Liver (tissue), 9 donors: ENCODE measurements around the gene RANBP17. TPM values are rescaled to one million over a fixed set of nuclear protein-coding genes. Genes with fewer than 3 reads are reported as not detected.

Experiments
- DNase-seq: peaks from one replicate; pipeline ENCODE4 v3.0.0-alpha.2; 2017; ENCODE audit warnings: low spot score
- H3K27ac ChIP-seq, 2 donors: one replicate each; pipeline ENCODE4 v1.7.0; 2013; ENCODE audit warnings: inconsistent platforms in 2 of 2, low read length in 2 of 2, control low read depth in 1 of 2, low read depth in 1 of 2, mild to moderate bottlenecking in 1 of 2
- H3K27me3 ChIP-seq, 4 donors: one replicate each; pipeline versions ENCODE4 v1.6.1 to v1.7.0; 2013; ENCODE audit warnings: low read length in 3 of 4, inconsistent platforms in 1 of 4, mild to moderate bottlenecking in 1 of 4, moderate library complexity in 1 of 4; ENCODE audit not compliant: control insufficient read depth in 4 of 4, insufficient read depth in 4 of 4
- H3K36me3 ChIP-seq, 4 donors: one replicate each; pipeline versions ENCODE4 v1.6.1 to v1.7.0; 2013; ENCODE audit warnings: low read length in 3 of 4, mild to moderate bottlenecking in 3 of 4, low read depth in 1 of 4, moderate library complexity in 1 of 4; ENCODE audit not compliant: control insufficient read depth in 4 of 4, insufficient read depth in 3 of 4
- H3K4me1 ChIP-seq, 4 donors: one replicate each; pipeline versions ENCODE4 v1.6.1 to v1.7.0; 2013; ENCODE audit warnings: low read length in 3 of 4, mild to moderate bottlenecking in 3 of 4, moderate library complexity in 1 of 4; ENCODE audit not compliant: control insufficient read depth in 4 of 4, insufficient read depth in 4 of 4
- H3K4me3 ChIP-seq, 3 donors: one replicate each; pipeline versions ENCODE4 v1.6.1 to v1.7.0; 2013; ENCODE audit warnings: low read length in 3 of 3, control low read depth in 1 of 3, low read depth in 1 of 3, mild to moderate bottlenecking in 1 of 3
- H3K9ac ChIP-seq, 2 donors: one replicate each; pipeline ENCODE4 v1.7.0; 2013; ENCODE audit warnings: low read length in 2 of 2, mild to moderate bottlenecking in 2 of 2, moderate library complexity in 2 of 2, control low read depth in 1 of 2, low read depth in 1 of 2
- H3K9me3 ChIP-seq, 4 donors: one replicate each; pipeline versions ENCODE4 v1.6.1 to v1.7.0; 2013; ENCODE audit warnings: low read length in 3 of 4; ENCODE audit not compliant: control insufficient read depth in 4 of 4
- ATF3 ChIP-seq: IDR thresholded peaks from 2 replicates; pipeline ENCODE4 v1.6.1; 2016; ENCODE audit warnings: antibody characterized with exemption
- EGR1 ChIP-seq, 2 donors: IDR thresholded peaks; 2 replicates each; pipeline ENCODE4 v1.6.1; 2016 to 2018; ENCODE audit warnings: antibody characterized with exemption in 2 of 2, low read depth in 2 of 2
- FOXA1 ChIP-seq: IDR thresholded peaks from 2 replicates; pipeline ENCODE4 v1.6.1; 2016; ENCODE audit warnings: antibody characterized with exemption
- FOXA2 ChIP-seq: IDR thresholded peaks from 2 replicates; pipeline ENCODE4 v1.6.1; 2016; ENCODE audit warnings: antibody characterized with exemption
- GABPA ChIP-seq, 2 donors: IDR thresholded peaks in 1 of 2; conservative IDR thresholded peaks in 1 of 2; 2 replicates each; pipeline ENCODE4 v1.6.1; 2016; ENCODE audit warnings: antibody characterized with exemption in 2 of 2, mild to moderate bottlenecking in 1 of 2, moderate library complexity in 1 of 2
- HNF4A ChIP-seq, 2 donors: conservative IDR thresholded peaks; 2 replicates each; pipeline ENCODE4 v1.6.1; 2016; ENCODE audit warnings: antibody characterized with exemption in 2 of 2, mild to moderate bottlenecking in 2 of 2
- HNF4G ChIP-seq: IDR thresholded peaks from 2 replicates; pipeline ENCODE4 v1.6.1; 2016; ENCODE audit warnings: antibody characterized with exemption
- JUND ChIP-seq, 2 donors: IDR thresholded peaks; 2 replicates each; pipeline ENCODE4 v1.6.1; 2016; ENCODE audit warnings: antibody characterized with exemption in 2 of 2
- MAX ChIP-seq: IDR thresholded peaks from 2 replicates; pipeline ENCODE4 v1.6.1; 2016; ENCODE audit warnings: antibody characterized with exemption
- RAD21 ChIP-seq, 2 donors: IDR thresholded peaks; 2 replicates each; pipeline ENCODE4 v1.6.1; 2016; ENCODE audit warnings: antibody characterized with exemption in 2 of 2, mild to moderate bottlenecking in 2 of 2
- RXRA ChIP-seq, 2 donors: IDR thresholded peaks; 2 replicates each; pipeline ENCODE4 v1.6.1; 2017 to 2018; ENCODE audit warnings: antibody characterized with exemption in 2 of 2, mild to moderate bottlenecking in 1 of 2
- SP1 ChIP-seq: IDR thresholded peaks from 2 replicates; pipeline ENCODE4 v1.6.1; 2018; ENCODE audit warnings: antibody characterized with exemption, mild to moderate bottlenecking
- TAF1 ChIP-seq: conservative IDR thresholded peaks from 2 replicates; pipeline ENCODE4 v1.6.1; 2016; ENCODE audit warnings: antibody characterized with exemption, mild to moderate bottlenecking
- YY1 ChIP-seq: IDR thresholded peaks from 2 replicates; pipeline ENCODE4 v1.6.1; 2016; ENCODE audit warnings: antibody characterized with exemption, mild to moderate bottlenecking
- ZBTB33 ChIP-seq: IDR thresholded peaks from 2 replicates; pipeline ENCODE4 v1.6.1; 2016; ENCODE audit warnings: antibody characterized with exemption
- whole genome bisulfite sequencing: extraction: QIAGEN DNeasy Blood & Tissue Kit; methylation state at CpG from one replicate; pipeline ENCODE4 v1.1.7; 2013; 5-methylcytosine and 5-hydroxymethylcytosine counted together
- polyA plus RNA-seq, 2 donors: library from polyadenylated mRNA; stranded (reverse) in 1 of 2; unstranded in 1 of 2; fragments of 200-250 nt in 1 of 2; fragments of >200 nt in 1 of 2; fragmentation: Nextera tagmentation in 1 of 2; extraction: Ambion mirVana in 1 of 2; gene quantifications; one replicate each; pipeline versions ENCODE4 v1.2.1 to v1.2.3, GENCODE V29; 2013 to 2015
- total RNA-seq, 2 donors: library from RNA; depleted of rRNA; stranded (reverse); fragments of >200 nt; gene quantifications; one replicate each; pipeline ENCODE4 v1.2.3, GENCODE V29; 2014
- TF ChIP-seq, protein P1 (sequence below): IDR thresholded peaks from 2 replicates; pipeline ENCODE4 v1.6.1; 2016; ENCODE audit warnings: antibody characterized with exemption, mild to moderate bottlenecking
- TF ChIP-seq, protein P2 (sequence below): fragments of 150-350 bp; IDR thresholded peaks from 2 replicates; pipeline ENCODE4 v1.5.1; 2017; ENCODE audit warnings: improper control_type of control experiment, low read depth, low read length; ENCODE audit not compliant: missing input control
- donor health status: healthy.
- donor health status: healthy.
- donor health status: healthy.
- donor health status: healthy.
- donor health status: healthy.

Gene RANBP17
- total and polyA plus RNA-seq, 4 donors, result 0.83 to 10.8 (median 7.9) TPM

DNA sequence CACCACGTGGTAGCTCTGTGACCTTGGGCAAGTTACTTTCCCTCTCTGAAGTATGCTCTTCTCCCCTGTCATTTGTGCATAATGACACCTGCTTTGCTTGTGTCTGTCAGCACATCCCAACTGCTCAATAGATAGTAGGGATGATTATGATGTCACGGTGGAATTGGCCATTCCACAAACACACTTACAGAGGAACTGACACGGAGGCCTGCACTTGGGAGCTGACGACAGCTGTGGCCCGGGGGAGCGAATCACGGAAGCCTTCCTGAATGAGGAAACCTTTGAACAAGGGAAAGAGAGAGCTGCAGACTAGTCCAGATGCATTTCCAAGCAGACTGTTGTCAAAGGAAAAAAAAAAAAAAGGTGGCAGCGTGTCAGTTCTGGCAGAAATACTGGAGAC is 468.2 kb downstream of the RANBP17 start:
- WGBS, result 64% methylated on average over 8 of the region's 8 CpGs
- Histone ChIP-seq H3K4me3 (no peak overlapping the region), H3K9me3 (peaks cover 0 to 3% (median 0%) of the 10 kb centered on the region in 4 donors), H3K9ac (no peak overlapping the region), H3K4me1 (no peaks in the 10 kb centered on the region), H3K27ac (no peak overlapping the region), H3K36me3 (no peaks in the 10 kb centered on the region), H3K27me3 (peaks cover 0 to 3% (median 0%) of the 10 kb centered on the region in 4 donors)
- DNase-seq, result no peak
- no peak for TF ChIP-seq JUND (IDR thresholded peaks at IDR 0.05)
- no peak for TF ChIP-seq GABPA (IDR thresholded peaks at IDR 0.05 in 1 of 2, conservative IDR thresholded peaks at IDR 0.05 in 1 of 2)
- no peak for TF ChIP-seq FOXA1
- no peak for TF ChIP-seq FOXA2
- TF ChIP-seq, protein P1, sequence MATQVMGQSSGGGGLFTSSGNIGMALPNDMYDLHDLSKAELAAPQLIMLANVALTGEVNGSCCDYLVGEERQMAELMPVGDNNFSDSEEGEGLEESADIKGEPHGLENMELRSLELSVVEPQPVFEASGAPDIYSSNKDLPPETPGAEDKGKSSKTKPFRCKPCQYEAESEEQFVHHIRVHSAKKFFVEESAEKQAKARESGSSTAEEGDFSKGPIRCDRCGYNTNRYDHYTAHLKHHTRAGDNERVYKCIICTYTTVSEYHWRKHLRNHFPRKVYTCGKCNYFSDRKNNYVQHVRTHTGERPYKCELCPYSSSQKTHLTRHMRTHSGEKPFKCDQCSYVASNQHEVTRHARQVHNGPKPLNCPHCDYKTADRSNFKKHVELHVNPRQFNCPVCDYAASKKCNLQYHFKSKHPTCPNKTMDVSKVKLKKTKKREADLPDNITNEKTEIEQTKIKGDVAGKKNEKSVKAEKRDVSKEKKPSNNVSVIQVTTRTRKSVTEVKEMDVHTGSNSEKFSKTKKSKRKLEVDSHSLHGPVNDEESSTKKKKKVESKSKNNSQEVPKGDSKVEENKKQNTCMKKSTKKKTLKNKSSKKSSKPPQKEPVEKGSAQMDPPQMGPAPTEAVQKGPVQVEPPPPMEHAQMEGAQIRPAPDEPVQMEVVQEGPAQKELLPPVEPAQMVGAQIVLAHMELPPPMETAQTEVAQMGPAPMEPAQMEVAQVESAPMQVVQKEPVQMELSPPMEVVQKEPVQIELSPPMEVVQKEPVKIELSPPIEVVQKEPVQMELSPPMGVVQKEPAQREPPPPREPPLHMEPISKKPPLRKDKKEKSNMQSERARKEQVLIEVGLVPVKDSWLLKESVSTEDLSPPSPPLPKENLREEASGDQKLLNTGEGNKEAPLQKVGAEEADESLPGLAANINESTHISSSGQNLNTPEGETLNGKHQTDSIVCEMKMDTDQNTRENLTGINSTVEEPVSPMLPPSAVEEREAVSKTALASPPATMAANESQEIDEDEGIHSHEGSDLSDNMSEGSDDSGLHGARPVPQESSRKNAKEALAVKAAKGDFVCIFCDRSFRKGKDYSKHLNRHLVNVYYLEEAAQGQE, result no peak
- TF ChIP-seq, protein P2, sequence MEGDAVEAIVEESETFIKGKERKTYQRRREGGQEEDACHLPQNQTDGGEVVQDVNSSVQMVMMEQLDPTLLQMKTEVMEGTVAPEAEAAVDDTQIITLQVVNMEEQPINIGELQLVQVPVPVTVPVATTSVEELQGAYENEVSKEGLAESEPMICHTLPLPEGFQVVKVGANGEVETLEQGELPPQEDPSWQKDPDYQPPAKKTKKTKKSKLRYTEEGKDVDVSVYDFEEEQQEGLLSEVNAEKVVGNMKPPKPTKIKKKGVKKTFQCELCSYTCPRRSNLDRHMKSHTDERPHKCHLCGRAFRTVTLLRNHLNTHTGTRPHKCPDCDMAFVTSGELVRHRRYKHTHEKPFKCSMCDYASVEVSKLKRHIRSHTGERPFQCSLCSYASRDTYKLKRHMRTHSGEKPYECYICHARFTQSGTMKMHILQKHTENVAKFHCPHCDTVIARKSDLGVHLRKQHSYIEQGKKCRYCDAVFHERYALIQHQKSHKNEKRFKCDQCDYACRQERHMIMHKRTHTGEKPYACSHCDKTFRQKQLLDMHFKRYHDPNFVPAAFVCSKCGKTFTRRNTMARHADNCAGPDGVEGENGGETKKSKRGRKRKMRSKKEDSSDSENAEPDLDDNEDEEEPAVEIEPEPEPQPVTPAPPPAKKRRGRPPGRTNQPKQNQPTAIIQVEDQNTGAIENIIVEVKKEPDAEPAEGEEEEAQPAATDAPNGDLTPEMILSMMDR, result no peak
- TF ChIP-seq EGR1 (IDR thresholded peaks at IDR 0.05; ENCODE audit: low read depth in 2 of 2), result no peak
- TF ChIP-seq RAD21 (IDR thresholded peaks at IDR 0.05), result no peak
- no peak for TF ChIP-seq HNF4G
- TF ChIP-seq ATF3, result no peak
- TF ChIP-seq SP1, result no peak
- no peak for TF ChIP-seq TAF1
- TF ChIP-seq ZBTB33, result no peak
- TF ChIP-seq YY1, result no peak
- TF ChIP-seq RXRA (IDR thresholded peaks at IDR 0.05), result no peak

- Histone ChIP-seq H3K27ac (no peak overlapping the region), H3K9ac (no peak overlapping the region), H3K9me3 (no peaks in the 10 kb centered on the region), H3K36me3 (no peaks in the 10 kb centered on the region), H3K4me1 (no peaks in the 10 kb centered on the region), H3K27me3 (peaks cover 0 to 20% (median 3%) of the 10 kb centered on the region in 4 donors), H3K4me3 (no peak overlapping the region)
- 72% methylated on average over 8 of the region's 8 CpGs for WGBS
- no peak for DNase-seq
- TF ChIP-seq, protein P1, result no peak
- TF ChIP-seq RAD21 (IDR thresholded peaks at IDR 0.05) (no peak), FOXA2 (no peak), MAX (no peak), HNF4A (conservative IDR thresholded peaks at IDR 0.05) (no peak), TAF1 (no peak), EGR1 (IDR thresholded peaks at IDR 0.05; ENCODE audit: low read depth in 2 of 2) (no peak), JUND (IDR thresholded peaks at IDR 0.05) (no peak), YY1 (no peak), GABPA (IDR thresholded peaks at IDR 0.05 in 1 of 2, conservative IDR thresholded peaks at IDR 0.05 in 1 of 2) (no peak)
- TF ChIP-seq, protein P2, result no peak
Observed at GRCh38 chr5:171335616-171336015, 473.8 kb downstream of the RANBP17 start.
